Hematopoietic multipotent progenitor cell treated with erythropoietin and hydrocortisone succinate and interleukin-3 and kit ligand, for 6 days (in vitro differentiated cells): Measurements from ENCODE around the gene USP6.
A peak's percentile ranks its signal among the peaks of the same experiment; 100 is the strongest.
"Not testable (repeated sequence)": the region's sequence is repeated elsewhere in the genome, so short reads cannot be mapped to it uniquely, and the experiment has no call there.

Experiments
- DNase-seq: peaks from one replicate; pipeline ENCODE4 v3.0.0-alpha.2; 2015

USP6 gene

DNA sequence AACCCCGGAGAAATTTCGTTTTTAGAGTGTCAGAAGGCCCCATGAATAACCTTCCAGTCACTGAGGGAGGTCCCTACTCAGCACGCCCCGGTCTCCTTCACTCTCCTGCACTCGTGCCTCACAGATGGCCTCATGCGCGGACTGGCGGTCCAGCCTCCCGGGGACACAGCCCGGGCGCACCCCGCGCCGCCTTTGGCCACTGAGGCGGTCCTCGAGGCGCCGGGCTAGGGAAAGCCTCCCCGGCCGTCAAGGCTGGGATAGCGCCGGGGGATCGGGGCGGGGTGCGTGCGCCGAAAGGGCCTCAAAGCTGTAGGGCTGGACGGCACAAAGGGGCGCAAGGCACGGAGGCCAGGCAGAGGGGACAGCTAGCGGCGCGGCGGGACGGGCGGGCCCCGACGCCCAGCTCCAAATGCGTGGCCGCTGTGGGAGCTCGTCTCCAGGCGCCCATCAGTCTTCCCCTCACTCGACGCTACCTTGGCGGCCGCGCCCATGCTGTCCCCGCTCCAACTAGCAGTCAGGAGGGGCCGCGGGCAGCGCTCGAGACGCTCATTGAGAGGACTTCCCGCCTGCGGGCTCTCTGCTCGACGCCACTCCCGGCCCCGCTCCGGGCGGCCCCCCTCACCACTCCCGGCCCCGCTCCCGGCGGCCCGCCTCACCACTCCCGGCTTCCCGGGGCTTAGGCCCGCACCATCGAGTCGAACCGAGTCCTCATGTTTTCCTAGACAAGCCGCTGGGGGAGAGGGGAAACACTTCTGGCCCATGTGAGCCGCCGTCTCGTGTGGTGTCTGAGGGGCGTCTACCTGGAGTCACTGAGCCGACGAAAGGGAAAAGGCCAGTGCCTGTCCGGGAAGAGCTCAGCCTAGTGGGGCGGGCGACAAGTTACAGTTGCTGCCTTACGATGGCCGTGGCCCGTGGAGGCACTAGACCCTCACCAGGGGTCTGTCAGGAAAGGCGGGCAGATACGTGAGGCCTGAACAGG is at the start of gene USP6:
USP6 (plus strand) TSS at position 360 of the 979 bp plus-strand sequence. CDS start 14,336 bp downstream, outside the sequence.
- no peak for DNase-seq

DNA sequence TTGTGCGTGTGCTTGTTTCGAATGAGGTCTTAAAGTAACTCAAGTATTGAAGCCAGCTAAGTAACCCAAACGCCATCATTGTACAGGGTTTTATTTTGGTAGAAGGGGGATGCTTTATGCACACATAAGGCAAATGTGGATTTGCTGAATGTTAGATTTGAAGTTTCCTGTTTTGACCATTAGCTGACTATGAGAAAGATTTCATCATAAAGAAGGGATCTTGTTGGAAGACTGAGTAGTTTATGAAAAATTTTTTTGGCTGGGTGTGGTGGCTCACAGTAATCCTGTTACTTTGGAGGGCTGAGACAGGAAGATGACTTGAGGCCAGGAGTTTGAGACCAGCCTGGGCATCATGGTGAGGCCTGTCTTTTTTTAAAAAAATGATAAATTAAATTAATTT is 47.6 kb upstream of the USP6 start:
- DNase-seq: no peak

DNA sequence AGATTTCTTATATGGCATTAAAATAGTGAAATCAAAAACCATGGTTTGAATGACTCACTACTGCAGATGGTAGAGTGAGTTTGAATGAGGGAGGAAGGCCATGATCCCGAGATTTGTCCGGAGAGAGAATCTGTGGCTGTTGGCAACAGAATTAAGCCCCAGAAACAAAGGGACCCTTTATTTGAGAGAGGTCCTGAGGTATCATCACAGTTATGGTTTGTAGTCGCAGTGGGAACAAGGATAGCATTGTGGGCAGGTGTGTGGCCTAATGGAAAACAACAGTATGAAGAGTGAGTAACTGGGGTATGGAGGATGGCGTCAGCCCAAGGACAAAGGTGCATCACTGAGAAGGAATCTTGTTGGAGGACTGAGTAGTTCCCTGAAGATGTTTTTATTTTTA is 46.1 kb upstream of the USP6 start:
- DNase-seq: no peak

DNA sequence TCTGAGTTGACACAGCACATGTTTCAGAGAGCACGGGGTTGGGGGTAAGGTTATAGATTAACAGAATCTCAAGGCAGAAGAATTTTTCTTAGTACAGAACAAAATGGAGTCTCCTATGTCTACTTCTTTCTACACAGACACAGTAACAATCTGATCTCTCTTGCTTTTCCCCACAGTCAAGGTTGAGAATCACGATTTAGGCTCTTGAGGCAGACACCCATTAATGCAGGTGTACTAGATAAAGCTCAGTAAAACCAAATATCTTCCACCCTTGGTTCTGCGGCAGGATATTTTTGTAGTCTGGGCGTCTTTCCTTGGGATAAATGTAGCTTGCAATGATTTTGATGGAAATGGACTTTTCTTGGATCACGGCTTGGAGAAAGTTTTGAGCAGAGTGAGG is 40.4 kb upstream of the USP6 start:
- DNase-seq: not testable (repeated sequence)

DNA sequence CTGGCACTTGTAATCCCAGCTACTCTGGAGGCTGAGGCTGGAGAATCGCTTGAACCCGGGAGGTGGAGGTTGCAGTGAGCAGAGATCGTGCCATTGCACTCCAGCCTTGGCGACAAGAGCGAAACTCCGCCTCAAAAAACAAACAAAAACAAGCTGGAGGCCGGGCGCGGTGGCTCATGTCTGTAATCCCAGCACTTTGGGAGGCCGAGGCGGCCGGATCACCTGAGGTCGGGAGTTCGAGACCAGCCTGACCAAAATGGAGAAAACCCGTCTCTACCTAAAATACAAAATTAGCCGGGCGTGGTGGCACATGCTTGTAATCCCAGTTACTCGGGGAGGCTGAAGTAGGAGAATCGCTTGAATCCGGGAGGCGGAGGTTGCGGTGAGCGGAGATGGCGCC is 38.6 kb upstream of the USP6 start:
- not testable (repeated sequence) for DNase-seq

DNA sequence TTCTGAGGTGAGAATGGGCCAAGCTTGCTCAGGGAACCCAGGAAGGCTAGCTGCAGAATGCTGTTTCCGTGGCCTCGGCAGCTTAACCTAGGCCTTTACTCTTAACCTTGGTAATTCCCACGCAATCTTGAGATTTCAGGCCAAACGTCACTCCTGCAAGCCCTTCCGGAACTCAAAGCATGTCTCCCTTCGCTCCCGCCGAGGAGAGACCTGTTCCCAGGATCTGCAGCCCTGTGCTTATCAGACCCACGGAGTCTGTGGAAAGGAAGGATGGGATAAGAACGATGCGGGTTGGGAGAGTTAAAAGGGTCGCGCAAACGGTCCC is 38.1 kb upstream of the USP6 start:
- DNase-seq: no peak

DNA sequence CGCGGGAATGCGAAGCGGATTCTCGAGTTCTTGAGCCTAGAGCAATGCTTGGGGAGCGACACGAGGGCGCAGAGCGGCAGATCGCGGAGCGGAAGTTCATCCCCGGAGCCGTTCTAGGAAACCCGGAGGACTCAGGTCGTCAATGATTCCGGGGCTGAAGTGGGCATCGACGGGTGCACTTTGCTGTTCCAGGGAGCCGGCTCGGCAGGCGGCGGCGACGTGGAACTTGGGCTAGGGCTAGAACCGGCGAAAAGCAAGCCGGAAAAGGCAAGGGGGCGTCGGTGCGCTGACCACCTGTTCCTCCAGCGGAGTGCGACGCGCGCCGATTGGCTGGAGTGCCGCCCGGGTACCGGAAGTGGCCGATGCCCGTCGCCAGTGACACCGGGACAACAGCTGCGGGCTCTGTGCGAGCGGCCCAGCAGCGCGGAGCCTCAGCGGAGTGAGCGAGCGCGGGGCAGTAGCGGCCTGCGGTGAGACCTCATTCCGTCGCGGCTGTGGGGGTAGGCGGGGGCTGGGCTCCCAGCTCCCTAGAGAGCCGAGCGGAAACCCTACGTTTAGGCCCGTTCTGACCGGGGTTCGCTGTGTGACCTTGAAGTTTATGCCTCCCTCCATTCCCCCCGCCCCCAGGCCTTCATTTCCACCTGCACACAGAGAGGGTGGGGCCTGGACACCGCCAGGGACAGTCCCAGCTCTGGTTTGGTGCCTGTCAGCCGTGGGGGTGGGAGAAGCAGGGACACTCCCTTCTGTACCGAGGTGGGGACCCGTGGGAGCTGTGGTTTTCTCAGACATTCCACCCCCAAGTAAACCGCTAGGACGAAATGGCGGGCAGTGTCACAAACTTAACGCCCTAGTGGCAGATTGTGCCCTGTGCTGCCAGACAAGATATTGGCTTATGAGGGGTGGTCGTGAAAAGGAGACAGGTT is 37.5 kb upstream of the USP6 start, which contains the start of gene ZFP3:
ZFP3 (plus strand) TSS at position 362 of the 923 bp plus-strand sequence. CDS start 13,038 bp downstream, outside the sequence.
- peak; percentile 70 for DNase-seq

DNA sequence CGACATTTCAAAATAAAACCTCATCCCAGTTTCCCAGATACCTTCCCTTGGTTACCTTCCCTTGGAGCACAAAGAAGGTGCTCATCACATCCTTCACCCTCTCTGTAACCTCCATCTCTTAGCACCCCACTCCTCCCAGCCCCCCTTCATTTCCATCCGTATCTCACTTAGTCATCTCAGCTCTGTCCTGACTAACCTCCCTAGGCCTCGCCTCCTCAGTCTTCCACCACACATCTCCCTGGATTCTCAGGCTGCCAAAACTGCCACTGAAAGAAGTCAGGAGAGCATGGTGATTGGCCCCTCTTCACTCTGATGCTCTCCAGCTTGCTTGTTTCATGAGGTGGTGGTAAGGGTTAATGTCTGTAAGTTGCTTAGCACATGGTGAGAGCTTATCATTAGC is 35.2 kb upstream of the USP6 start:
- DNase-seq: no peak

DNA sequence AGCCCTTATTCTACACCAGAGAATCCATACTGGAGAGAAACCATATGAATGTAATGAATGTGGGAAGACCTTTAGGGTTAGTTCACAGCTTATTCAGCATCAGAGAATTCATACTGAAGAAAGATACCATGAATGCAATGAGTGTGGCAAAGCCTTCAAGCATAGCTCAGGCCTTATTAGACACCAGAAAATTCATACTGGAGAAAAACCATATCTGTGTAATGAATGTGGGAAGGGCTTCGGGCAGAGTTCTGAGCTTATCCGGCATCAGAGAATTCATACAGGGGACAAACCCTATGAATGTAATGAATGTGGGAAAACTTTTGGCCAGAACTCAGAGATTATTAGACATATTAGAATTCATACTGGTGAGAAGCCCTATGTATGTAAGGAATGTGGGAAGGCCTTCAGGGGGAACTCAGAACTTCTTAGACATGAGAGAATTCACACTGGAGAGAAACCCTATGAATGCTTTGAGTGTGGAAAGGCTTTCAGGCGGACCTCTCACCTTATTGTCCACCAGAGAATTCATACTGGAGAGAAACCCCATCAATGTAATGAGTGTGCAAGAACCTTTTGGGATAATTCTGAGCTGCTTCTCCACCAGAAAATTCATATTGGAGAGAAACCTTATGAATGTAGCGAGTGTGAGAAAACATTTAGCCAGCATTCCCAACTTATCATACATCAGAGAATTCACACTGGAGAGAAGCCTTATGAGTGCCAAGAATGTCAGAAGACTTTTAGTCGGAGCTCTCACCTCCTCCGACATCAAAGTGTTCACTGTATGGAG is 23.4 kb upstream of the USP6 start:
- no peak for DNase-seq

DNA sequence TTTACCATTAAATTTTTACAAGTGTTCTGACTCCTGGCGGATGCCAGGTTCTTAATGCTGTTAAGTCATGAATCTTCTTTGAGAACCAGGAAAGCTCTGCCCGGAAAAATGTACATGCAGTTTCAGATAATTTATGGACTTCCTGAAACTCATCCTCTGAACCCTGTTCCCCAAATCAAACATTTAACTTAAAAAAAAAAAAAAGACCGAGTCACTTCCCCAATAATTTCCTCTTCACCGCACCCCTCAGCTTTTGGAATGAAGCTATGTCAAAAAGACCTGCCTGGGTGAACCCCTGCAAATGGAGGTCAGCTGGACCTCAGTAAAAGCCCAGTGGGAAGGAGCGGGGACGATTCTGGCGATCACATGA is 19.1 kb upstream of the USP6 start:
- DNase-seq: no peak

DNA sequence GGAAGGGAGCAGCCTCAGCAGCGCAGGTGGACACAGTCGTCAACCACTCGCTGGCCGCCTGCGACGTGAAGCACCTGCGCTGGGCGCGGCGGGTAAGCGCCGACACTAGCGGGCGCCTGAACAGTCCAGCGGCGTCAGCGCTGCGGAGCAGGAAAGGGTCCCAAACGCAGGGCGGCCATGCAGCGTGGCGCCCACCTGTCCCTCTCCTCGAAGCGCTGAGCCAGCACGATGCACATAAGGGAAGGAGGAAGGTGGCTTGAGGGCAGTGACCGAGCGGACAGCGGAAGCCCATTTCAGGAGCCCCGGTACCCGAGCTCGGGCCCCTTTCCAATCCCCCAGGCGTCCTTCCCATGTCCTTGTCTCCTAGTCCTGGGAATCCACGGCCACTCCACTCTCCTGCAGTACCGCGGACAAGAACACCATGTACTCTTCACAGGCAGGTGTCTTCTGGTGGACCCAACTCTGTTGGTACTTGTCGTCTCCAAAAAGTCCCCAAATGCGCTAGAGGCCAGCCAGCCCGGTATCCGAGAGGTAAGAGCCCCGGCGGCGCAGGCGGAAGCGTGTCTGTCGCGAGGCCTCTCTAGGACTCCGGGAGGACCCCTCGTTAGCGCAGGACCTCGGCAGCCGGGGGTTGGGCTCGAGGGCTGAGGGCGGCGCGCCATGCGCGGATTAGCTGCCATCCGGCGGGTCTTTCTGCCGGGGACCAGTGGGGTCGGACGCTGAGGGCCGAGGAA is 18.6 kb upstream of the USP6 start:
- no peak for DNase-seq

DNA sequence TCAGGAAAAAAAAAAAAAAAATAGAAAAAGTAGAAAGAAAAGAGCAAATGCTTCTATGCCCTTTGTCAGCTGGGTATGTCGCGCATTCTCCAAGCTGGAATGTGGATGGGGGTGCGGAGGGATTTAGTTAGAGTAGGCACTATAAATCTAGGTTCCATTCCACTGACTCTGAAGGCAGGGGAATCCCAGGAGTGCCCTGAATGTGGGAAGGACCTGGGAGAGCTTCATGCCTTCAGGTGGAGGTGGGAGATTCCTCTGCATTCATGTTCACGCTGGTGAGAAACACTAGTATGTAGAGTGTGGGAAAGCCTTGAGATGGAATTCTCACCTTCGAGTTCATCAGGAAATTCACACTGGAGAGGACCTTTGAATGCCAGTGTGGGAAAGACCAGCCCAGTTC is 16.6 kb upstream of the USP6 start:
- no peak for DNase-seq

DNA sequence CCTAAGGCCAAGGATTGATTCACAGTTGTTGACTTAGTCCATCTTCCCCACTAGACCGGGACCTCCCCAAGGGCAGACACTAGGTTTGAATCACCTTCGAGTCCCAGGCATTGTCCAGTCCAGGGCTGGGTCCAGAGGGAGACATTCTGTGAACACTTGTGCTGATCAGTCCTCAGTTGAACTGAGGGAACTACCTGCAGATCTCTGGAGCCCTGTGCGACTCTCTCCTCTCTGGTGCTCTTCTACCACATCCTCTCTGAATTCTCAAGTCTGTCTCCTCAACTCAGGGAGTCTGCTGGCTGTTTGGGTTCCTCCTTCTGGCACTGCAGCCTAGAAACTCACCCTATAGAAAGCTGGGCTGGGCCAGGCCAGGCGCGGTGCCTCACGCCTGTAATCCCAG is 15.0 kb upstream of the USP6 start:
- no peak for DNase-seq

DNA sequence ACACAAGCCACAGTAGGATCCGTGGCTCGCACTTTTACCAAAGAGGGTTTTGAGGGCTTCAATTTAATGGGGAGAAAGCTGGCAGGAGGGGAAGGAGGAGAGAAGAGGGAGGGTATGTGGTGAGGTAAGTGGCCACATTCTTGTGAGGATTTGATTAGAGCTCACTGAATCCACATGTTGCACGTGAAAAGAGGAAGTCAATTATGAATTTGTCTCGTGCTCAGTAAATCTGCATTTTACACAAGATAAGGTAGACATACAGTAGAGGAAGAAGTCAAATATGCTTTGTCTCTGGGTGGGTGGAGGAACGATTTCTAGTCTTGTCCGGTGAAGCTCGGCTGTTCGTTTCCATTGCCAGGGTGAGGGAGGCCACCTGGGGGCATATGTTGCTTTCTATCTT is 5.0 kb upstream of the USP6 start:
- peak; percentile 50 for DNase-seq

DNA sequence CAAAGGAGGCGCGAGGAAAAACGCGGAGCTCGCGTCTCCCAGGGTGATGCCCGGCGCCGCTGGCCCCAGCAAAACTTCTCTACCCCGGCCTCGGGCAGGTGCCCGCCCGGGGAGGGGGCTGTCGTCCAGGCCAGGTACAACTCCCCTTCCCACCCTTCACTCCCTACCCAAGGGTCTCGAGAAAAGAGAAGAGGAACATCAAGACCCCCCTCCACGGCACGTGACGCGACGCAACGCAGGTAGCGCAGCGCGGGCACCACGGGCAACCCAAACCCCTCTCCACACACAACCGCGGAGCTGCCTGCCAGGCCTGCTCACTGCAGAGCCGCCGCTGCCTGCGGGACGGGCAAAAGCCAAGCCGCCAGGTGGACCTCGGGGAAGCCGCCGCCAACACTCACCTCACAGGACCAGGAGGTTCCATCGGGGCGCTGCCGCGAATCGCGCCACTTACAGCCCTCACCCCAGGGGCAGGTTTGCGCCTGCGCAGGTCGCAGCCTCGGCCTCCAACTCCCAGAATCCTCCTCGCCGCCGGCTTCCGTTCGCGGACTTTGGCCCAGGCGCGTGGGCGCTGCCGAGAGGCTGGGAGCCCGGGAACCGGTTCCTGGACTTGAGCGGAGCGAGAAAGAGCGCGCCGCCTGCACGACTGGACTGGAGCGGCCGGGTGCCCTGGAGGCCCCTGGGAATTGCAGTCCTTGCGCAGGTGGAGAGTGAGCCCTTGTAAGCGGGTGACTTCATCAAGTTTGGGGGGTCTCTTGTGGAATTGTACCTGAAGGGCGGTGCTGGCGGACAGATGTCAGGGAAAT is 4.2 kb upstream of the USP6 start, which contains the start of gene ZNF232:
ZNF232 (minus strand) TSS at position 477 of the 803 bp plus-strand sequence; CDS start at position 421, 56 bp downstream.
- DNase-seq: peak; percentile 96

DNA sequence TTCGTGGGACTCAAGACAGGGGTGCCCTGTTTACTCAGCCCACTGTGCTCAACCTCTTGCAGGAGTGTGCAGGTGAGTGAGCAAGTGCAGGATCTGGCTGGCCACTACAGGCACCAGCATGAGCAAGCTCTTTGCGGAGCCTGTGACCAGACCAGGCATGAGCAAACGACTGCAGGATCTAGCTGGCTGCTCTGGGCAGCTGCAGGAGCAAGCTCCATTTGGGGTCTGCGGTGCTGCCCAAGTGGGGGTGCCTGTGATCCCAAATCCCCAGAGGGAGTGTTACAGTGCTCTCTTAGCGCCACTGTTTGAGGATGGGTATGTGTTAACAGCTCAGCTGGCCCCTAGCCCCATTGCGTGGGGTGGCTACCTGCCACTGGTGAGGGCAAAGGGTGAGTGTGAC is 2.4 kb downstream of the USP6 start:
- no peak for DNase-seq

DNA sequence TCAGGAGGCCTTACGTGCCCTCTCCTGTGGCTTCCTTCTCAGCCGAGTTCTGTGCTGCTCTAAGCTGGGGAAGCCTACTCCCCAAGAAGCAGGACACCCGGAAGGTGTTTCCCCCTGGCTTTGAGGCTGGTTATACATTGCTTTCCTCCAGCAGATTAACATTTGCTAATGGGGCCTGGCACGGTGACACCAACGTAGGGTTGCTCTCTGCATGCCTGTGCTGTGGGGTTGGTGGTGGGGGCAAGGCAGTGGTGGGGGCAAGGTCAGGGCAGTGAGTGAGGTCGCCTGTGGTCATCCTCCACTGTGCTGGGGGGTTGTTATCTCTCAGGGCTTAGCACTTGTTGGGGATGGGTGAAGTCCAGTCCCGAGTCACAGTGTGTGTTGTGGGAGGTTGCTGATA is 4.2 kb downstream of the USP6 start:
- DNase-seq: no peak

DNA sequence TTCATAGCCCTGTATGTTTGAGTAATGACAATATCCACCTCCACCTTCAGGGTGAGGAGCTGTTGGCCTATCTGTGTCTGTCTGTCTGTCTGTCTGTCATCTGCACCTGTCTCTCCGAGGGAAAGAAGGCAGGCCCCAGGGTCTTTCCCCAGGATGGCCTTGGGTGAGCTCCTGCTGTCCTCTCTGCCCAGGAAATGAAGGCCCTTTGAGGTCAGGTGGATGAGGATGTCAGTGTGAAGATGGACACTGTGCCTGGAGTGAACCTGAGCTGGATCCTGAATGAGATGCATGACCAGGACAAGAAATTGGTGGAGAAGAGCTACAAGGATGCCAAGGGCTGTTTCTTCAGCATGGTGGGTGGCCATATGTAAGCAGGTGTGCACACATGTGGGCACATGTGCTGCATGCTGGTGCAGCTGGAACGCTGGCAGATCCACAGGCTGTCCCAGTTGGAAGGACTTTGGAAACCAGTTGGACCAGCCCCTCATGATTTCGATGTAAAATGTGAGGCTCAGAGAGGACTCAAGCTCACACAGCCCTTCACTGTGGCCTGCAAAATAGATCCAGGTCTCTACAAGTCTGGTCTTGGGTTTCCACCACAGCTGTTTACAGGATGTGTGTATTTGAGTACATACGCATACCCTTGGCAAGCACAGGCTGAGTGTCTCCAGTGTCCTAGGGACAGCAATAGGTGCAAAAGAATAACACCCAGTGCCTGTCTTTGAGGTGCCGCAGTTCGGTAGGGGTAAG is 4.8 kb downstream of the USP6 start:
- not testable (repeated sequence) for DNase-seq

DNA sequence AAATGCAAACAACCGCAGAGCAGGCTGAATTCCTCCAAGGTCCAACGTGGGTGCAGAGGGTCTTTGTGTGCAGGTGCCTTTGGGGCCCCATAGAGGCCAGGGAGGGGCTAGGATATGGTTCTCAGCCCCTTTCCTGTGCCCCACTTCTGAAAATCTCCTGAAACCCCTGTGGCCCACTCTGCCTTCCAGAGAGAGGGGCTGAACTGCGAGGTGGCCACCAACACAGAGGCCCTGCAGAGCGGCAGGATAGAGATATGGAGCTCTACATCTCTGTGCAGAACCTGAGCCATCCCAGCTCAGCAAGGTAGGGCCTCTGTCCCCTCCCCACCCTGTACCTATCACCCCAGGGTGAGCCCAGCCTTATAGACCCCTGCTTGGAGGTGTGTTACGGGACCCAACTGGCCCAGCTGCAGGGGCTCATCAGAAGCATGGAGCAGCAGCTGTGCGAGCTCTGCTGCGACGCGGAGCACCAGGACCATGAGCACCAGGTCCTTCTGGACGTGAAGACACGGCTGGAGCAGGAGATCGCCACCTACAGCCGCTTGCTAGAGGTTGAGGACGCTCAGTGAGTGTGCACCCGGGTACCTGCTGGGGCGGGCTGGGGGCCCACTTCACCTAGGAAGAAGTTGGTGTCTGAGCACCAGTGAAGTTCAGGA is 5.5 kb downstream of the USP6 start:
- no peak for DNase-seq

DNA sequence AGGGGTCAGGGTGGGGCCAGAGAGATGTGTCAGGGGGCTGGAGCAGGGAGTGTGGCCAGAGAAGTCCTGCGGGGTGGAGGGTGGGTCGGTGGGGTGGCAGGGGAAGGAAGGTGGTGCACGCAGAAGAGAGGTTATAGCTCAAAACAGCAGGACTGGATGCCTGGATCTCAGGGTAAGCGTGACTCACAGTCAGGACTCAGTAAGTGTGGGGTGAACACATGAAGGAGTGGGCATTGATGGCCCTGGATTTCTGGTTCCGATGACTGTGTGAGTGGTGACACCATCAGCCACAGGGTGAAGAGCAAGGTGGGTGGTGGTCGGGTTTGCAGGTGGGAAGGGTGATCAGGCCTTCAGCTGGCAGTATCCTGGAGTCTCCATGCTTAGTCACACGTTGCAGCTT is 6.2 kb downstream of the USP6 start:
- DNase-seq: not testable (repeated sequence)
